ENCODE results near the gene ACER1. TPM values are rescaled to one million over a fixed set of nuclear protein-coding genes. Genes with fewer than 3 reads are reported as not detected.

ACER1 gene
- total RNA-seq, 1 donor from 2014 or later: not detected

DNA sequence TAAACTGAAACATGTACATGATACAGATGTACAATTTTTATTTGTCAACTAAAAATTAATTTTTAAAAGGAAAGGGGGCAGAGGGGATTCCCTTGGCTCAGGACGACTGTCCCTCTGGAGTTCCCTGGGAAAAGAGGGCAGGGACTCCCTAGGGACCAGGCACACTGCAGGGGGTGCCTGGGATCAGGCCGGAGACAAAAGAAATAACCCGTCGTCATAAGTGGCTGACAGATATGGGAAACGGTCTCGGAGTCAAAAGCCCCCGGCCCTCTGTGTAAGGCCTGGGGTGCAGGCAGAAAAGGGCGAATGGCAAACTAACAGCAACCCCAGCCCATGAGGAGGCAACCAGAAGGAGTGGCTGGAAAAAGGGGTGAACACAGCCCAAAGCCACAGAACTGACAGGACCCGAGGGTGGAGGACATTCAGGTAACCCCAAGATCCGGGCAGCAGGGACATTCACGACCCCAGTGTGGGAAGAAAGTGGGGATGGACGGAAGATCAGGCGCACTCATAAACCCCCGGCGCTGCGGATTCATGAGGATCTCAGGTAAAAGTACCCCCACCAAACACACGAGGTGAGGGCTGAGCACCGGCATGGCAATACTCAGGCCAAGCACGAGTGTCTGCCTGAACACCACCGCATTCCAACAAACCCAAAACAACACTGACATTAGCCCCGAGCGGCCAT, 60.4 kb downstream of the ACER1 start:
- TF ChIP-seq, protein P1, sequence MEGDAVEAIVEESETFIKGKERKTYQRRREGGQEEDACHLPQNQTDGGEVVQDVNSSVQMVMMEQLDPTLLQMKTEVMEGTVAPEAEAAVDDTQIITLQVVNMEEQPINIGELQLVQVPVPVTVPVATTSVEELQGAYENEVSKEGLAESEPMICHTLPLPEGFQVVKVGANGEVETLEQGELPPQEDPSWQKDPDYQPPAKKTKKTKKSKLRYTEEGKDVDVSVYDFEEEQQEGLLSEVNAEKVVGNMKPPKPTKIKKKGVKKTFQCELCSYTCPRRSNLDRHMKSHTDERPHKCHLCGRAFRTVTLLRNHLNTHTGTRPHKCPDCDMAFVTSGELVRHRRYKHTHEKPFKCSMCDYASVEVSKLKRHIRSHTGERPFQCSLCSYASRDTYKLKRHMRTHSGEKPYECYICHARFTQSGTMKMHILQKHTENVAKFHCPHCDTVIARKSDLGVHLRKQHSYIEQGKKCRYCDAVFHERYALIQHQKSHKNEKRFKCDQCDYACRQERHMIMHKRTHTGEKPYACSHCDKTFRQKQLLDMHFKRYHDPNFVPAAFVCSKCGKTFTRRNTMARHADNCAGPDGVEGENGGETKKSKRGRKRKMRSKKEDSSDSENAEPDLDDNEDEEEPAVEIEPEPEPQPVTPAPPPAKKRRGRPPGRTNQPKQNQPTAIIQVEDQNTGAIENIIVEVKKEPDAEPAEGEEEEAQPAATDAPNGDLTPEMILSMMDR (IDR thresholded peaks at IDR 0.05): no peak
- no peaks in the 10 kb centered on the region for H3K9me3 Mint-ChIP-seq (ENCODE audit: unreplicated experiment)
- DNase-seq (ENCODE audit: extremely low spot score, unreplicated experiment): no peak
- H3K36me3 Mint-ChIP-seq (ENCODE audit: unreplicated experiment): peaks cover 15% of the 10 kb centered on the region
- peak overlapping the region; percentile 69 for H3K4me3 Mint-ChIP-seq (ENCODE audit: unreplicated experiment)
- peak overlapping the region; percentile 97 for H3K27ac Mint-ChIP-seq (ENCODE audit: unreplicated experiment)
- peaks cover 67% of the 10 kb centered on the region for H3K4me1 Mint-ChIP-seq (ENCODE audit: unreplicated experiment)
- no peaks in the 10 kb centered on the region for H3K27me3 Mint-ChIP-seq (ENCODE audit: unreplicated experiment)

DNA sequence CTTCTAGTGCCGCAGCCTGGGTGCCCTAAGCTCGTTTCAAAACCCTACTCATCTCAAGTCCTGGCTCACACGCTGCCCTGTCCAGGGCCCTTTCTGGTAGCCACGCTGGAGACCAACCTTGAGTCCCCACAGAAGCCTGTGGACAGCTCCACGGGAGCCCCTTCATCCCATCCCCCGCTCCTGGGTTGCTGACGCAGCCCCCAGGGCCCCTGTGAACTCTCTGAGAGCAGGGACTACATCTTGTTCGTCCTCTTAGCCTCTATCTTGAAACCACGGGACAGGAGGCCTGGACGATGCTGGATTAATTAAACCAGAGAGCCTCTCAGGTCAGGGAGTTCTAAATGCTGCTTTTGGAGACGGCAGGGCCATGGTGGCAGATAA, 61.0 kb downstream of the ACER1 start:
- no peak for DNase-seq (ENCODE audit: extremely low spot score, unreplicated experiment)
- H3K4me1 Mint-ChIP-seq (ENCODE audit: unreplicated experiment): peaks cover 60% of the 10 kb centered on the region
- TF ChIP-seq, protein P1 (IDR thresholded peaks at IDR 0.05): no peak
- H3K27ac Mint-ChIP-seq (ENCODE audit: unreplicated experiment): peak overlapping the region; percentile 97
- peaks cover 15% of the 10 kb centered on the region for H3K36me3 Mint-ChIP-seq (ENCODE audit: unreplicated experiment)
- H3K4me3 Mint-ChIP-seq (ENCODE audit: unreplicated experiment): peak overlapping the region; percentile 41
- no peaks in the 10 kb centered on the region for H3K9me3 Mint-ChIP-seq (ENCODE audit: unreplicated experiment)
- H3K27me3 Mint-ChIP-seq (ENCODE audit: unreplicated experiment): no peaks in the 10 kb centered on the region

DNA sequence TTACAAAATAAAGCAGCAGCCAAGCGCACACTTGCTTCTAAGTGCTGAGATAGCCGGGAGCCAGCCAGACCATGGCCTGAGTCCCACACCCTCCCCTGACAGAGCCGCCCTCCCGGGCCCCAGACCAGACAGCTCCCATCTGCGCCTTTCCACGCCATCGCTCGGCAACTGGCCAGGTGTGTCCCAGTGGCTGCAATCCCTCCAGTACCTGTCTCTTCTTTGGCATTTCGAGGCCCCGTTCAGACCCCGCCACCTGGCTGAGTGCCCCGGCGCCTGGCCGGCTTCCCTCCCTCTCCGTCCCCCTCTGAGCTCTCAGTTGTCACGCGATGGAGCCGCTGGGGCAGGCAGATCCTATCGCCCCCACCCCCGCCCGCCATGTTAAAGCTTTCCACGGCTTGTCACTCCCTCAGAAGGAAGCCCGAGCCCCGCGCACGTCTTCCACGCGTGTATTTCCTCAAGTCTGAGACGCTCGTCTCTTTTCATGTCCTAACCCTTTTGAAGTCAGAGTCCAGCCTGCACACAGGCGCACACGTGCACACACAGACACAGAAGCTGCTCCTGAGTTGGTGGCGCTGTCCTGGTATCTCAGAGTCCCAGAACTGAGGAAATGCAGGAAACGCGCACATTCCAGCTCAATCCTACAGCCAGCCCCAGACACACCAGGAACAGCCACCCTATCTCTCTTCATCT, 61.5 kb downstream of the ACER1 start:
- Mint-ChIP-seq H3K4me1 (ENCODE audit: unreplicated experiment) (peaks cover 55% of the 10 kb centered on the region), H3K27ac (ENCODE audit: unreplicated experiment) (peak overlapping the region; percentile 97), H3K27me3 (ENCODE audit: unreplicated experiment) (no peaks in the 10 kb centered on the region), H3K36me3 (ENCODE audit: unreplicated experiment) (peaks cover 15% of the 10 kb centered on the region), H3K9me3 (ENCODE audit: unreplicated experiment) (no peaks in the 10 kb centered on the region), H3K4me3 (ENCODE audit: unreplicated experiment) (peak overlapping the region; percentile 41)
- TF ChIP-seq, protein P1 (IDR thresholded peaks at IDR 0.05): no peak
- no peak for DNase-seq (ENCODE audit: extremely low spot score, unreplicated experiment)

DNA sequence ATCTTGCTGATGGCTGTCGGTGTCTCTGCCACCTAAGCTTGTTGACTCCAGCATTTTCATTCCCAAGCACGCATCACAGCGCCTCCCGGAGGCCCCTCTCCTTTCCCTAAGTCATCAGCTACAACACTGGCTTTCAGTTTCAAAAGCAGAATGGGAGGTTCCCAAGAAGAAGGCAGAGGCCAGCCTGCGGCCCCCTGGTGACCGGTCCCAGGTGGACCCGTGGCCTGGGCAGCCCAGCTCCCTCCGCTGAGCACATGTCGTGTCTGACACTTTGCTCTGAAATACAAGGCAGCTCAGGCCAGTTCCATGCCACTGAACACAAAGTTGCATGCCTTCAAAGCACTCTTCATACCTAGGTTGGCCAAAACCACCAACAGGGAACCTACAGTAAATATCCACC, 62.2 kb downstream of the ACER1 start:
- Mint-ChIP-seq H3K27ac (ENCODE audit: unreplicated experiment) (peak overlapping the region; percentile 97), H3K4me1 (ENCODE audit: unreplicated experiment) (peaks cover 50% of the 10 kb centered on the region), H3K4me3 (ENCODE audit: unreplicated experiment) (no peak overlapping the region), H3K27me3 (ENCODE audit: unreplicated experiment) (no peaks in the 10 kb centered on the region), H3K9me3 (ENCODE audit: unreplicated experiment) (no peaks in the 10 kb centered on the region), H3K36me3 (ENCODE audit: unreplicated experiment) (peaks cover 15% of the 10 kb centered on the region)
- DNase-seq (ENCODE audit: extremely low spot score, unreplicated experiment): no peak
- TF ChIP-seq, protein P1 (IDR thresholded peaks at IDR 0.05): no peak

DNA sequence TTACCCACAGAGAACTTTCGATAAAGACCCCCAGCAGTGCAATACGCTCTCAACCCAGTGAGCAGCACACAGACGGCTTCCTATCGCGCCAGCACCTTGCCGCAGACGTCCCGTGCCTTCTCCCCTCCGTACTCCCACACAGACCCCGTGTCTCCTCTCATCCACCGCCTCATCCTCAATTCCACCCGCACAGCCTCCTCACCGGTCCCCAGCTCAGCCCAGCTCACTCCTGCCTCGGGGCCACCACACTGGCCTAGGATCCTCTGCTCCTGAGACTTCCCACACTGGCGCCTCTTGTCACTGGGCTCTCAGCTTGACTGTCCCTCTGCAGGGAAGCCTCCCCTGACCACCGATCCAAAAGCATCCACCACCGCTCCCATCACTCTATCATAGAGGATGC, 62.6 kb downstream of the ACER1 start:
- H3K36me3 Mint-ChIP-seq (ENCODE audit: unreplicated experiment): peaks cover 15% of the 10 kb centered on the region
- H3K9me3 Mint-ChIP-seq (ENCODE audit: unreplicated experiment): no peaks in the 10 kb centered on the region
- H3K4me3 Mint-ChIP-seq (ENCODE audit: unreplicated experiment): no peak overlapping the region
- peak overlapping the region; percentile 1 for H3K27ac Mint-ChIP-seq (ENCODE audit: unreplicated experiment)
- H3K4me1 Mint-ChIP-seq (ENCODE audit: unreplicated experiment): peaks cover 50% of the 10 kb centered on the region
- no peaks in the 10 kb centered on the region for H3K27me3 Mint-ChIP-seq (ENCODE audit: unreplicated experiment)
- no peak for DNase-seq (ENCODE audit: extremely low spot score, unreplicated experiment)
- TF ChIP-seq, protein P1 (IDR thresholded peaks at IDR 0.05): no peak

Measured in osteocyte (in vitro differentiated cells).